Coronary artery (tissue), 2 donors: ENCODE data around the gene FFAR2.

Experiments
- DNase-seq: peaks from one replicate; pipeline ENCODE4 v3.0.0-alpha.2; 2017; ENCODE audit warnings: low spot score
- H3K27ac ChIP-seq, 2 donors: fragments of 200-600 bp; sonication (generic); one replicate each; pipeline ENCODE4 v1.5.1; 2016 to 2019
- H3K4me3 ChIP-seq: fragments of 200-600 bp; sonication (generic); 2 replicates; pipeline ENCODE4 v1.5.1; 2016; ENCODE audit warnings: mild to moderate bottlenecking, moderate library complexity
- CTCF ChIP-seq: fragments of 200-600 bp; sonication (generic); IDR thresholded peaks from one replicate; pipeline ENCODE4 v1.5.1; 2019; ENCODE audit warnings: antibody characterized with exemption

The FFAR2 gene

DNA sequence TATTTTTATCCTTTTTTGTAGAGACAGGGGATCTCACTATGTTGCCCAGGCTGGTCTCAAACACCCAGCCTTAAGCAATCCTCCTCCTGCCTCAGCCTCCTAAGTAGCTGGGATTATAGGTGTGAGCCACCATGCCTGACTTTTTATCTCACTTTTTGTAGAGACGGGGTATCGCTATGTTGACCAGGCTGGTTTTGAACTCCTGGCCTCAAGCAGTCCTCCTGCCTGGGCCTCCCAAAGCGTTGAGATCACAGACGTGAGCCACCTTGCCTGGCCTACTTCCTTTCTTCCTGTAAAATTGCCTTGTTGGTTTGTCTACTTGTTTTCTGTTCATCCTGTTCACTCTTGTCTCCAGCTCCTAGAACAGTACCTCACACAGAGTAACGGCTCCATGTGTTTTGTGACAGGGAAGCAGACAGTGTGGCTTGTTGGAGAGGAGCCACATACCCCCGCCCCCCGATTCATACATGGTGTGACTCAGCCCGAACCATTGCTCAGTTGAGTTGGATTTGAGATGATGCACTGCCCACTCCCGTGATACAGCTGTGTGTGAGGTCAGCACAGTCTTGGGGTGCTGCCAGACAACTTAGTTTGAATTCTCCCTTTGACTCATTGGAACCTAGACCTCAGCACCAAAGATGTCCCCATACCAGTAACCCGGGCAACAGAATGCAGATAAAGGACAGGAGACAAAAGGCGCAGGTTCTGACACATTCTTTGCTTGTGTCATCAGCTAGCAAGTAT is 43.0 kb upstream of the FFAR2 start:
- TF ChIP-seq CTCF: no peak
- DNase-seq: no peak
- H3K4me3 ChIP-seq: no peak overlapping the region
- no peak overlapping the region for H3K27ac ChIP-seq

GRCh38 chr19:35407619-35408018 is 40.4 kb upstream of the FFAR2 start:
- DNase-seq: no peak
- no peak overlapping the region for H3K4me3 ChIP-seq
- TF ChIP-seq CTCF: no peak
- no peak overlapping the region for H3K27ac ChIP-seq

DNA sequence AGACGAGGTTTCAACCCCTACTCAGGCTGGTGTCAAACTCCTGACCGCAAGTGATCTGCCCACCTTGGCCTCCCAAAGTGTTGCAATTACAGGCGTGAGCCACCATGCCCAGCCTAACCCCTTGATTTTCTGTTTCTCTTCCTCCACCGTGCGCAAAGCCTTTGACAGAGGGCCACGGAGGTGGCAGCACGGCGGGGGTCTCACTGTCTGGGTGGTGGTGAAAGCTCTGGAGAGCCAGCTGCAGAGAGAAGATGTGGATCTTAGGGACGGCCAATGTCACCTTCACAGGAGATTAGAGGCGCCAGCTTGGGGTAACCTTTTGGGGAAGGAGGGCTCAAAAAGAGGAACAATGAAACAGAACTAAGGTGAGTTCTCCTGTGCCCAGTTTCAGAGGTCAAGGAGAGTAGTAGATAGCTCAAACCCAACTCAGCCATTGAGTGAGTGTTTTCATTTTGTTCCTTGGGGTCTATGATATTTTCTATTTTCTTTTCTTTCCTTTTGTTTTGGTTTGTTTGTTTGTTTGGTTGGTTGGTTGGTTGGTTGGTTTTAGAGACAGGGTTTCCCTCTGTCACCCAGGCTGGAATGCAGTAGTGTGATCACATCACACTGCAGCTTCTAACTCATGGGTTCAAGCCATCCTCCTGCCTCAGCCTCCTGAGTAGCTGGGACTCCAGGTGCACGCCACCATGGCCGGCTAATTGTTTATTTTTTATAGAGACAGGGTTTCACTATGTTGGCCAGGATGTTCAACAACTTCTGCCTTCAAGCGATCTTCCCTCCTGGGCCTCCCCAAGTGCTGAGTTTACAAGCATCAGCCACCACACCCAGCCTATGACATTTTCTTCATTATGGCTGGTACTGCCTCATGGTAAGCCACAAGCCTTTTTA is 39.5 kb upstream of the FFAR2 start:
- DNase-seq: no peak
- Histone ChIP-seq H3K4me3 (no peak overlapping the region), H3K27ac (no peak overlapping the region)
- TF ChIP-seq CTCF: no peak

DNA sequence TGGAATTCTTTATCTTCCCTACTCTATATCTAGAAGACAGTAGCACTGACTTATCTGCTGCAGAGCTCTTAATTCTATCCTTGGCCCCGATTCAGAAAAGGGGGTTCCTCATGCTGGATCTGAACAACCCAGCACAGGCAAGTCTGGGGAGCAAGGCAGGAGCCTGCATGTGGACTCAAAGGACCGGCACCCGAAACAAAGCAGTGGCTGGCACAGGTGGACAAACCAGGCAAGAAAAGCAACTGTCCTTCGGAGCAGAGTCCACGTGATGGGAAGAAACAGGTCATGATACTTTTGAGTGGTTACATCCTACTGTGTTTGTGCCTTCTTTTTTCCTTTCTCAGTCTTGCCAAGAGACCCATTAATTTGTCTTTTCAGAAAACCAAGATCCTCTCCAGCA is 38.9 kb upstream of the FFAR2 start:
- no peak for TF ChIP-seq CTCF
- no peak overlapping the region for H3K4me3 ChIP-seq
- H3K27ac ChIP-seq: no peak overlapping the region
- no peak for DNase-seq

DNA sequence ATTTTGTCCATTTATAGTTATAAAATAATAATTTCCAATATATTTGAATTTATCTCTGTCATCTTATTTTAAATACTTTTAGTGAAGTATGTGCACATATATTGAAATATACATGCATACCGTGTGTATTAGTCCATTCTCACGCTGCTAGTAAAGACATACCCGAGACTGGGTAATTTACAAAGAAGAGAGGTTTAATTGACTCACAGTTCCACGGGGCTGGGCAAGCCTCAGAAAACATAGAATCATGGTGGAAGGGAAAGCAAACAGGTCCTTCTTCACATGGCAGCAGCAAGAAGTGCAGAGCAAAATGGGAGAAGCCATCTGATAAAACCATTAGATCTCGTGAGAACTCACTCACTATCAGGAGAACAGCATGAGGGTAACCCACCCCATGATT is 37.6 kb upstream of the FFAR2 start:
- Histone ChIP-seq H3K27ac (no peak overlapping the region), H3K4me3 (no peak overlapping the region)
- no peak for DNase-seq
- TF ChIP-seq CTCF: no peak

DNA sequence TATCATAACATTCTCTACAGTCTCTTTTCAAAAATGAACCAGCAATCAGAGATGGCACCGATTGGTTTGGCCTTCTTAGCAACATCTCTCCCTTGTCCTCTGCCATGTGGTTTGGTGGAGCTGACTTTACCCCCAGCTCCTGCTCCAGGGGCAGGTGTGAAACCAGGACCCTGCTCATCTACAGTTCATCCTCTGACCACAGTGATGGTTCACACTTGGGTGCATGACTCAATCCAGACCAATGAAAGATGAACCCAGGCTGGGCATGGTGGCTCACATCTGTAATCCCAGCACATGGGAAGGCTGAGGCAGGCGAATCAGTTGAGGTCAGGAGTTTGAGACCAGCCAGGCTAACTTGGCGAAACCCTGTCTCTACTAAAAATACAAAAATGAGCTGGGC is 33.6 kb upstream of the FFAR2 start:
- Histone ChIP-seq H3K4me3 (no peak overlapping the region), H3K27ac (no peak overlapping the region)
- no peak for DNase-seq
- no peak for TF ChIP-seq CTCF
